HG03558 (cell line): ENCODE data around the gene CDH22.

Source experiments
- ATAC-seq: cut with Tn5 transposase; IDR thresholded peaks from one replicate; pipeline ENCODE4 v1.9.1; 2021; ENCODE audit warnings: moderate number of reproducible peaks; ENCODE audit not compliant: unreplicated experiment; ENCODE audit errors: extremely low read depth

The CDH22 gene

GRCh38 chr20:46272389-46273047 is 35.8 kb downstream of the CDH22 start:
- no peak for ATAC-seq

GRCh38 chr20:46270977-46271744 is 37.1 kb downstream of the CDH22 start:
- ATAC-seq: no peak

GRCh38 chr20:46269372-46269771 is 38.9 kb downstream of the CDH22 start:
- no peak for ATAC-seq

- no peak for ATAC-seq
Observed at GRCh38 chr20:46268662-46269061, 39.6 kb downstream of the CDH22 start.

GRCh38 chr20:46268131-46268614 is 40.1 kb downstream of the CDH22 start:
- ATAC-seq: no peak

GRCh38 chr20:46267108-46268105 is 40.9 kb downstream of the CDH22 start:
- ATAC-seq: no peak

GRCh38 chr20:46265539-46265938 is 42.8 kb downstream of the CDH22 start:
- no peak for ATAC-seq

- no peak for ATAC-seq
Observed at GRCh38 chr20:46264391-46265266, 43.7 kb downstream of the CDH22 start.

GRCh38 chr20:46261456-46262253 is 46.6 kb downstream of the CDH22 start:
- ATAC-seq: no peak

GRCh38 chr20:46260936-46261454 is 47.3 kb downstream of the CDH22 start:
- no peak for ATAC-seq

- ATAC-seq: no peak
Observed at GRCh38 chr20:46260480-46260879, 47.8 kb downstream of the CDH22 start.

GRCh38 chr20:46259260-46259859 is 48.9 kb downstream of the CDH22 start:
- ATAC-seq: no peak

GRCh38 chr20:46257887-46258286 is 50.4 kb downstream of the CDH22 start:
- ATAC-seq: no peak

GRCh38 chr20:46256293-46256692 is 52.0 kb downstream of the CDH22 start:
- no peak for ATAC-seq

GRCh38 chr20:46255440-46256104 is 52.7 kb downstream of the CDH22 start:
- ATAC-seq: no peak

GRCh38 chr20:46253391-46253790 is 54.9 kb downstream of the CDH22 start:
- ATAC-seq: no peak

- ATAC-seq: no peak
Observed at GRCh38 chr20:46252352-46253091, 55.8 kb downstream of the CDH22 start.
